DMS79 (cell line): Measurements from ENCODE around the gene REX1BD.

Source experiments
- DNase-seq: peaks from one replicate; lab custom pipeline; 2025; lab: John Stamatoyannopoulos, UW

REX1BD gene

GRCh38 chr19:18603255-18603957 is 14.8 kb downstream of the REX1BD start:
- no peak for DNase-seq

- no peak for DNase-seq
Measured at GRCh38 chr19:18603958-18604819, 15.6 kb downstream of the REX1BD start.

- no peak for DNase-seq
Measured at GRCh38 chr19:18604820-18605159, 16.2 kb downstream of the REX1BD start.

- DNase-seq: no peak
Measured at GRCh38 chr19:18605196-18605545, 16.6 kb downstream of the REX1BD start.

- DNase-seq: no peak
Measured at GRCh38 chr19:18605546-18606280, 17.1 kb downstream of the REX1BD start.

- DNase-seq: no peak
Measured at GRCh38 chr19:18606281-18607225, 18.0 kb downstream of the REX1BD start, which contains the start of gene CRLF1. Gene CRLF1 (minus strand): TSS chr19:18606799. CDS start chr19:18606656, 143 bp downstream.

- no peak for DNase-seq
Measured at GRCh38 chr19:18607226-18608101, 18.9 kb downstream of the REX1BD start.

- no peak for DNase-seq
Measured at GRCh38 chr19:18608102-18608804, 19.7 kb downstream of the REX1BD start.

GRCh38 chr19:18608805-18609716 is 20.5 kb downstream of the REX1BD start:
- no peak for DNase-seq

GRCh38 chr19:18609717-18610051 is 21.1 kb downstream of the REX1BD start:
- DNase-seq: no peak

- DNase-seq: no peak
Measured at GRCh38 chr19:18610245-18610555, 21.6 kb downstream of the REX1BD start.

GRCh38 chr19:18610556-18611326 is 22.1 kb downstream of the REX1BD start:
- DNase-seq: no peak

- no peak for DNase-seq
Measured at GRCh38 chr19:18611327-18612050, 22.9 kb downstream of the REX1BD start.

GRCh38 chr19:18612051-18612771 is 23.6 kb downstream of the REX1BD start:
- no peak for DNase-seq

GRCh38 chr19:18612772-18613588 is 24.4 kb downstream of the REX1BD start, which contains the start of gene TMEM59L:
Gene TMEM59L (plus strand): TSS chr19:18612870. CDS start chr19:18612959, 89 bp downstream.
- no peak for DNase-seq
